Right kidney (tissue), 9 donors: ENCODE results near the gene KRT76.

Experiments used
- DNase-seq: peaks from one replicate; pipeline ENCODE4 v3.0.0-alpha.2; 2016
- long read RNA-seq, 8 donors: transcript quantifications; one replicate each; lab custom pipeline, GENCODE V29; 2026

KRT76 gene
- long read RNA-seq, donor 1 = 0 reads
- long read RNA-seq, donor 2 = 0 reads
- long read RNA-seq, donor 3 = 0 reads
- long read RNA-seq, donor 4 = 0 reads
- long read RNA-seq, donor 5 = 0 reads
- long read RNA-seq, donor 6 = 0 reads
- long read RNA-seq, donor 7 = 0 reads
- long read RNA-seq, donor 8 = 0 reads

- DNase-seq = no peak
Measured at GRCh38 chr12:52776913-52777395, at the start of gene KRT76. TSS of gene KRT76 (minus strand) at chr12:52777345. CDS start at chr12:52777291, 54 bp downstream.

DNA sequence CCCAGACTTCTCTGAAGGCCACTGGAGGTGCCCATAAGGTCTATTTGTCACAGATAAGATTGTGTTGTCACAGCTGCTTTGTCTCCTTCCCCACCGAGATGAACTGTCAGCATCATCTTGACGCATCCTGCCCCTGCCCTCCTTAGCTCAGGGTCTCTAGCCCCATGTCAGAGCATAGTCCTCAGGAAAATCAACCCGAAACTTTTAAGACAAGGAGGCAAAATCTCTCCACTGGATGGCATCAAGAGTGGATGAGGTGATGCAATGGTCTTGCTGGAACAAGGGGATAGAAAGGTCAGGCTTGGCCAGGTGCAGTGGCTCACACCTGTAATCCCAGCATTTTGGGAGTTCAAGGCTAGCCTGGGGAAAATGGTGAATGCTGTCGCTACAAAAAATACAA lies 48.8 kb upstream of the KRT76 start:
- DNase-seq = no peak

DNA sequence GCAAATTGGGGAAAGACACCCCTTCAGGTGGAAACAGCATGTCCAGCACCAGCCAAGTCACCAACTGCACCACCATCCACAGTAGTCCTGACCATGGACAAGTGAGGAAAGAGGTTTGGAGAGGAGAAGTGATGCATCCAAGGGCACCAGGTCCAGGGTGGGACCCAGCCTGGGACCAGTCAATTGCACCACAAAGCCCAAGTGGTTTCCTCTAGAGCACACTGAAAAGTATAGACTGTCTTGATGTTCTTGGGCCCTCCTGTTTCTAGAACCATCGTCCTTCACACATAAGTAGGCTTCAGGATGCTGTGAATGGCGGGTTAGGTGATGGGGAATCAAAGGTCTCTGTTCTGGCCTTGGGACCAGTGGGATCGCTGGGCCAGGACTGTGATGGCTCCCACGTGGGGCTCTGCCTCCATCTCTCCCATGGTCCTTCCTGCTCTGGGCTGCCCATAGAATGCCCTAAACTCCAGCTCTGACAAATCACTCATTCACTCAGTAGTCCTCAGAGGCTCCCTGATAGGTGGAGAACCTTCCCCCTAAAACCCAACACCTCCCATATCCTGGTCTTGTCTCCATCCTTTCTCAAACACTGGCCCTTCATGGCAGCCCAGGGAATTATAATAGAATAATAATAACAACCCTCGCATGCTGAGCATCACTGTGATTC lies 47.7 kb upstream of the KRT76 start:
- DNase-seq = no peak

DNA sequence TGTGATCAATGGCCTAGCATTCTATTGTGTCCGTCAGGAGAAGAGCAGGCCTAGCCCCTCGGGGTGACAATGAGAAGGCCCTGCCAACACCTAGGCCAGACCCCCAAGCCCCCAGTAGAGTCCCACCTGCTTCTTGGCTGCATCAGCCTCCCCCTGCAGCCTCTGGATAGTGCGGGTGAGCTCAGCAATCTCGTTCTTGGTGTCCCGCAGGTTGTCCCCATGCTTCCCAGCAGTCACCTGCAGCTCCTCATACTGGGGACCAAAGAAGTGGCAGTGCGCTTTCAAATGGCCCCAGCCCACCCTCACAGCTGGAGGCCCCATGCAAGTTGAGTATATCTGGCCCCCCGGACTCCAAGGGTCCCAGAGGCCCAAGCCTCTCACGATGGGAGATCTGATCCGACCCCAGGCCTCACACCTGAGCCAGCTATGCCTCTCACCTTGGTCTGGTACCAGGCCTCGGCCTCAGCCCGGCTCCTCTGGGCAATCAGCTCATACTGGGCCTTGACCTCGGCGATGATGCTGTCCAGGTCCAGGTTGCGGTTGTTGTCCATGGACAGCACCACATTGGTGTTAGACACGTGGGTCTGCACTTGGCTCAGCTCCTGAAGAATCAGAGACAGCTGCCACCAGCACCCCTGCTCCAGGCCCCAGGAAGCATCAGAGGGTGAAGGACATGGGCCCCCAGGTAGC lies 46.8 kb upstream of the KRT76 start:
- no peak for DNase-seq

DNA sequence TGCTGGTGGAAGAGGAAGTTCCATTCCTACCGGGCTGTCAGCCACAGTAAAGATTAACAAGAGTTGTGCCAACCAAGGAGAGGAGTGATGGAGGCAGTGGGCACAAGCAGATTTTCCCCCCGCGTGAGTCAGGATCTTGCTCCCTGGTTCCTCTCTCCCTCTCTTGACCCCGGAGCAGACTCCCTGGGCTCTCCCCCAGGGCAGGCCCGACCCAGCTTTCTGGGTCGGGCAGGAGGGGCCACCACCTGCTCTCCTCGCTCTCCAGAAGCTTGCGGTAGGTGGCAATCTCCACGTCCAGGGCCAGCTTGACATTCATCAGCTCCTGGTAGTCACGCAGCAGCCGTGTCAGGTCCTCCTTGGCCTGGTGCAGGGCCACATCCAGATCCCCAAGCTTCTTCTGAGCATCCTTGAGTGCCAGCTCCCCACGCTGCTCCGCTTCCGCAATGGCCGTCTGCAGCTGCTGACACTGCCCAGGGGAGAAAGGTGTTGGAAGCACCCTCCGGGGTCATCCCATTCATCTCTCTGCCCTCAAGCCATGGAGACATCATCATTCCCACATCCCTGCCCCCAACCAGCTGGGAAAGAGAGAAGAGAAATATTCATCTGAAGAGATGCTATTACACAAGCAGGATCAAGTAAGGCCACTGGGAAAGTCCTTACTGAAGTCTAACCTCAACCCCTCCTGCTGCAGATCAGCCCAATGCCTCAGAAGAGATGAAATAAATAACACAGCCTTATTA lies 45.8 kb upstream of the KRT76 start:
- DNase-seq = no peak

- no peak for DNase-seq
Measured at GRCh38 chr12:52821826-52822660, 44.9 kb upstream of the KRT76 start.

DNA sequence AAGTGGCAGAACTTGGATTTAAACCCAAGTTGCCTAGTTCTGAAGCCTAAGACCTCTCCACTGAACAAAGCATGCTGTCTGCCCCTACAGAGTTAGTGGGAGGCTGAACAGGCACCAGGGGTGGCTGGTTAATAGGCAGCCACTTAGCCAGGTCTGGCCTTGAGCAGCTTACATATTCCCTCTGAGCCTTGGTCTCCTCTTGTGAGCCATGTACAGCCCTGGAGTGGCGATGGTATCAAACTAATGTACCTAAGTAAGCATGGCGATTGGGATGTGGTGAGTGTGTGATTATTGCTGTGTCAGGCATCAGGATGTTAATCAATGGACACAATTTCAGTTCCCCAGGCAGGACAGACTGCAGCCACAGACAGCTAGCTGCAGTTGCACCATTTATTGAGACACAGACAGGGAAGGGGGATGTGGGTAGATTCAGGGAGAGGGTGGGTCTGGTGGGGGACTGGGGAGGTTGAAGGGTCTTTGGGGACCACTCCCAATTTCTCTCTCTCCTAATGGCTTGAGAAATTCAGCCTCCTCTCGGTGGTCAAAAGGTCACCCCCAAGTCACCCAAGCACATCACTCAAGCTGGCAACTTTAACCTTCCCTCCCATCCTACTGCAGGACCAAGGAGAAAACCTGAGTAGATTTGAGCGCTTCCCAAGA lies 44.1 kb upstream of the KRT76 start:
- DNase-seq = no peak

DNA sequence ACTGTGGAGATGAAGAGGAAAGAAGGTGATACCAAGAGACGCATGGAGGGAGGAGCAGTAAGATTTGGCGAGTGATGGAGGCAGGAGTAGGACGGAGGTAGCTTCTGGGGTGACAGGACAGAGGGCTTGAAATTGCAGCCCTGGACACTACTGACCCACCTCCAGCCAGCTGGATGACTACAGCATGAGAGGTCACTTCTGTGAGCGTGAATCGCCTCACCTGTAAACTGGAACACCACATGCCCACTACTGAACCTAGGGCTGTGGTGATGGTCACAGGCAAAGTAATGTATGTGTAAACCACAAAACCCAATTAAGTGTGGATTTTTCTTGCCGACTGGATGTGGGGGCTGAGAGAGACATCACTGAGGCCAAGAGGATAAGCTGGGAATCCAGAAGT lies 43.4 kb upstream of the KRT76 start:
- DNase-seq = no peak

DNA sequence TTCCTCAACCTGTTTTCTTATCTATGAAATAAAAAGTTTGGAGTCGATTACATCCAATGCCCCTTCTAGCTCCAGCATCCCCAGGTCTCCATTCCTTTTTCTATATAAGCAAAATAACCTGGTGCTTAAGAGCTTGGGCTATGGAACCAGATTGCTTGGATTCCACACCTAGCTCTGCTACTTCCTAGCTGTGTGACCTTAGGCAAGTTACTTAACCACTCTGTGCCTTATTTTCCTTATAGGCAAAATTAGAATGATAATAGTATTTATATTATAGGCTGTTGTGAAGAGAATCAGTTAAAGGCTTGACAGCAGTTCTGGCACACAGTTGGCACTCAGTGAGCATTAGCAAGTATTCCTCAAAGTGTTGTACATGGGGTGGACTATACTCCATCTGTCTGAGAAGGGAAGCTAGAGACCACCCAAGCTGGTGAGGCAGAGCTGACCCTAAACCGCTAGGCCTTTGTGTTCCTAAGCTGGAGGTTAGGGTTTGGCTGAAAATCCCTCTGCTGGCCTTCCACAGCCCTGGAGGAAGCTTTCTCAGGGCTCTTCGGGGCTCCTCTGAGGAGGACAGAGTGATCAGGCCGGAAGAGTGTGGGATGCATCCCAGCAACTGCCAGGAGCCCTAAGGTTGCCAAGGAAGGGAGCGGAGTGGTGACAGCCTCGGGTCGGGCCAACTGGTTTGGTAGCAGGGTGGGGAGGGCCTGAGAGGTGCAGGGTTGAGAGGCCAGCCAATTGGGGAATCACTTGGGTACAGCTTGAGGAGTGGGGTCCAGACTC lies 42.8 kb upstream of the KRT76 start:
- DNase-seq = no peak

DNA sequence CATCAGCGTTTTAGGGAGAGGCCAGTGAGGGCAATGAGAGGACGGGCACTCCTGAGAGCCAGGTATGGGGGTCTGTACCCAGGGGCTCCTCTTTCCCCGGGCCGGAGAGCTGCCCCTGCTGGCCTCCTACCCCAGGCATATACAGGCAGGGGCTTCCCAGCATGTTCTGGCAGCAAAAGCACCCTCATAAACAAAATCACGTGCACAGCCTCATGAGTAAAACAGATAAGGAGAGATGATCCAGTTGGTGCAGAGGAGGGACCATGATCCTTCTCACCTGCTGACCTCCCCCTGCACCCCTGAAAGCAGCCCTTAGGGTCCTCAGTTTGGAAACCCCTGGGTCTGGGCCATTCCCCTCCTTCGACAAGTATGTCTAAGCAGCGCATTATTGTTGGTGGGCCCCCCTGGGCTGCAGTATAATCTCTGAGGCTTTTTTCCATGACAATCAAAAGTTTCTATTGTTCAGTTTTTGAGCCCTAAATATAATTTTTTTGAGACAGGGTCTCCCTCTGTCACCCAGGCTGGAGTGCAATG lies 41.8 kb upstream of the KRT76 start:
- no peak for DNase-seq

- no peak for DNase-seq
Measured at GRCh38 chr12:52818388-52818787, 41.2 kb upstream of the KRT76 start.

- no peak for DNase-seq
Measured at GRCh38 chr12:52817699-52818238, 40.6 kb upstream of the KRT76 start.

- DNase-seq = no peak
Measured at GRCh38 chr12:52817003-52817698, 40.0 kb upstream of the KRT76 start.

- DNase-seq = no peak
Measured at GRCh38 chr12:52815676-52816588, 38.8 kb upstream of the KRT76 start.

GRCh38 chr12:52815161-52815560 lies 38.0 kb upstream of the KRT76 start:
- DNase-seq = no peak

GRCh38 chr12:52814710-52815155 lies 37.6 kb upstream of the KRT76 start:
- DNase-seq = no peak

DNA sequence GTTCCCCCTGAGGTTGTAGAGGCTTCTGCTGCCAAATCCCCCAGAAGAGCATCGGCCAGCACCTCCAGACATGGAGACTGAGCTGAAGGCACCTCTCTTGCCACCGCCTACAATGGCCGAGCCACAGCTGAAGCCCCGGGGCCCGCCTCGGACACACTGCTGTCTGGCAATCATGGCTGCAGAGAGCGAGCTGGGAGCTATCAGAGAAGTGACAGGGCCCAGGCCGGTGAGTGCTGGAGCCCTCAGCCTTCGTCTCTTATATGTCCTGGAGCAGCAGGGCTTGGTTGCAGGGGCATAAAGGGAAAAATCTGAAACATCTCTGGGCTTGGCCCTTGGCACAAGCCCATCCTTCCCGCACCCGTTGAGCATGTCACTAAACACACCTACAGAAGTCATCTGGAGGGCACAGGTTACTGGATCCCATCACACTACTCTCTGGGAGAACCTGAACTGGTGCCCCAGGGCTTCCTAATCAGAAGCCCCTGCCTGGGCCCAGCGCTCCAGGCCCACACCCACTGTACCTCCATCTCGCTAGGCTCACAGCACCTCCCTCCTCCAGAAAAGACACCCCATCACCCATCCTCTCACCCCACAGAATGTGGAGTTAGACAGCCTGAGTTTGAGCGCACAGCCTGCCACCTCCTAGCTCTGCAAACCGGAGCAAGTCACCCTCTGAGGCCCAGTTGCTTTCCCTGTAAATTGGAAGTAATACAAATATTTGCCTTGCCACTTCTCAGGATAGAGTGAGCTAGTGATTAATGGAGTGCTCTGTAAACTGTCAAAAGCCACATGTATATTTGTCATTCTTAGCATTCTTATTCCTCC lies 37.0 kb upstream of the KRT76 start, which contains the start of gene KRT4:
KRT4 (minus strand) TSS at position 232 of the 825 bp plus-strand sequence; CDS start at position 174, 58 bp downstream.
- no peak for DNase-seq
